ENCODE data around the gene GTF2H3.

GTF2H3 gene

GRCh38 chr12:123633379-123634141 is at the start of gene GTF2H3, which contains the start of gene EIF2B1:
Gene GTF2H3 (plus strand): TSS chr12:123633829. CDS start chr12:123633860, 31 bp downstream.
Gene EIF2B1 (minus strand): TSS chr12:123633686. CDS start chr12:123633557, 129 bp downstream.
- DNase-seq = peak; percentile 95 to 96
- Histone ChIP-seq H3K36me3 (peaks cover 25 to 45% (median 33%) of the 10 kb centered on the region in 3 donors), H3K9me3 (no peaks in the 10 kb centered on the region), H3K27ac (peak within 1 kb of the TSS; percentile 74 to 76), H3K4me3 (peak within 1 kb of the TSS; percentile 63 to 70), H3K4me1 (peaks cover 0 to 23% (median 12%) of the 10 kb centered on the region in 4 donors), H3K27me3 (no peaks in the 10 kb centered on the region)
- no peak for TF ChIP-seq CTCF (IDR thresholded peaks at IDR 0.05)
- intact Hi-C loops (cut with DNase I; ENCODE audit: low total_unique reads) = no loop called here

GRCh38 chr12:123591702-123592481 is 41.7 kb upstream of the GTF2H3 start:
- Histone ChIP-seq H3K27me3 (no peaks in the 10 kb centered on the region), H3K36me3 (peaks cover 51 to 93% (median 77%) of the 10 kb centered on the region in 3 donors), H3K27ac (no peak overlapping the region), H3K4me1 (peaks cover 0 to 34% (median 24%) of the 10 kb centered on the region in 4 donors), H3K4me3 (no peak overlapping the region), H3K9me3 (no peaks in the 10 kb centered on the region)
- no peak for TF ChIP-seq CTCF (IDR thresholded peaks at IDR 0.05)
- DNase-seq = no peak
- intact Hi-C loops (cut with DNase I; ENCODE audit: low total_unique reads) = no loop called here

- TF ChIP-seq CTCF (IDR thresholded peaks at IDR 0.05) = no peak
- no peak overlapping the region for H3K4me3 ChIP-seq
- H3K27ac ChIP-seq = no peak overlapping the region
- peaks cover 35 to 84% (median 70%) of the 10 kb centered on the region in 3 donors for H3K36me3 ChIP-seq
- H3K9me3 ChIP-seq = no peaks in the 10 kb centered on the region
- H3K27me3 ChIP-seq = no peaks in the 10 kb centered on the region
- intact Hi-C loops (cut with DNase I; ENCODE audit: low total_unique reads) = loop anchor here (5.0 kb wide), 1 partner anchor 328 kb away; no protein-coding TSS in a partner anchor
- H3K4me1 ChIP-seq = peaks cover 0 to 15% (median 4%) of the 10 kb centered on the region in 4 donors
- no peak for DNase-seq
These were observed 37.9 kb upstream of the GTF2H3 start for GRCh38 chr12:123595729-123596128.

DNA sequence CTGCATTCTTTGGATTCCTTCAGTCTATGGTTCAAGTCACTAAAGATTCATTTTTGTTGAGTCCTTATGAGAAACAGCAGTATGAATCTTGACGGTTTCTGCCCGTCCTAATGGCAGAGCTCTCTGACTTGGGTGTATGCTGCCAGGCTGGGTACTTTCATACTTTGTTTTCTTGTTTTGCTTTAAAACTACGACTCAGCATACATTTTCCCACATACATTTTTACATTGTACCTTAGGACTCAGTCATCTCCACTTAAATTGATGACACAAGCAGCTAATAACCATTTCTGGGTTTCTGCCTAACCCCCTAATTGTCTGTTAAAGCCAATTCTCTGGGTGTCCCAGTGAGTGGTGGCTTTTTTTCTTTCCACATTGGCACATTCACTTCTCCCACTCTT is 36.5 kb upstream of the GTF2H3 start:
- no peak overlapping the region for H3K4me3 ChIP-seq
- H3K36me3 ChIP-seq = peaks cover 22 to 70% (median 56%) of the 10 kb centered on the region in 3 donors
- H3K4me1 ChIP-seq = peaks cover 0 to 10% (median 4%) of the 10 kb centered on the region in 4 donors
- H3K9me3 ChIP-seq = no peaks in the 10 kb centered on the region
- H3K27me3 ChIP-seq = no peaks in the 10 kb centered on the region
- DNase-seq = no peak
- no peak overlapping the region for H3K27ac ChIP-seq
- no peak for TF ChIP-seq CTCF (IDR thresholded peaks at IDR 0.05)
- intact Hi-C loops (cut with DNase I; ENCODE audit: low total_unique reads) = loop anchor here (5.0 kb wide), 1 partner anchor 330 kb away; no protein-coding TSS in a partner anchor

DNA sequence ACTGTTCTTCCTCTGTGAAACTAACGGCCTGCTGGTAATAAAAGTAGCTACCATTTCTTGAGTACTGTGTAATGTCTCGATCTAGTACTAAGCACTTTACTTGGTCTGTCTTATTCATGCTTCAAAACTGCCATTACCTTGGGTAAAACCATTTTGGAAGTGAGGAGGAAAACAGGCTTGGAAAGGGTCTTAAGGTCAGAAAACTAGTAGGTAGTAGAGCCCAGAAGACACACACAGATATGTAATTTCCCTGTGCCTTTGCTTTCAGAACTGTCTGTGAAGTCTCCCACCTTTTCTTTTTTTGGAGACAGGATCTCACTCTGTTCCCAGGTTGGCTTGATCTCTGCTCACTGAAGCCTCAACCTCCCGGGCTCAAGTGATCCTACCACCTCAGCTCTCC is 35.1 kb upstream of the GTF2H3 start:
- intact Hi-C loops (cut with DNase I; ENCODE audit: low total_unique reads) = loop anchor here (5.0 kb wide), 1 partner anchor 331 kb away; no protein-coding TSS in a partner anchor
- no peaks in the 10 kb centered on the region for H3K9me3 ChIP-seq
- TF ChIP-seq CTCF (IDR thresholded peaks at IDR 0.05) = no peak
- peaks cover 0 to 21% (median 12%) of the 10 kb centered on the region in 4 donors for H3K4me1 ChIP-seq
- H3K27ac ChIP-seq = no peak overlapping the region
- H3K27me3 ChIP-seq = no peaks in the 10 kb centered on the region
- H3K4me3 ChIP-seq = no peak overlapping the region
- DNase-seq = no peak
- peaks cover 17 to 56% (median 44%) of the 10 kb centered on the region in 3 donors for H3K36me3 ChIP-seq

Data from tibial artery (tissue), 4 donors.